Astrocyte (in vitro differentiated cells and primary cell): Measurements from ENCODE around the gene PTPMT1.

Experiments used
- EZH2 ChIP-seq: IDR thresholded peaks from 2 replicates; pipeline ENCODE4 v1.6.1; 2012; ENCODE audit warnings: mild to moderate bottlenecking, low read length, inconsistent platforms; ENCODE audit not compliant: insufficient read depth
- TF ChIP-seq, protein P1 (sequence below): IDR thresholded peaks from 2 replicates; pipeline ENCODE4 v1.5.1; 2011; ENCODE audit warnings: low read depth, mild to moderate bottlenecking, inconsistent platforms, low read length, moderate library complexity; ENCODE audit not compliant: insufficient read depth

DNA sequence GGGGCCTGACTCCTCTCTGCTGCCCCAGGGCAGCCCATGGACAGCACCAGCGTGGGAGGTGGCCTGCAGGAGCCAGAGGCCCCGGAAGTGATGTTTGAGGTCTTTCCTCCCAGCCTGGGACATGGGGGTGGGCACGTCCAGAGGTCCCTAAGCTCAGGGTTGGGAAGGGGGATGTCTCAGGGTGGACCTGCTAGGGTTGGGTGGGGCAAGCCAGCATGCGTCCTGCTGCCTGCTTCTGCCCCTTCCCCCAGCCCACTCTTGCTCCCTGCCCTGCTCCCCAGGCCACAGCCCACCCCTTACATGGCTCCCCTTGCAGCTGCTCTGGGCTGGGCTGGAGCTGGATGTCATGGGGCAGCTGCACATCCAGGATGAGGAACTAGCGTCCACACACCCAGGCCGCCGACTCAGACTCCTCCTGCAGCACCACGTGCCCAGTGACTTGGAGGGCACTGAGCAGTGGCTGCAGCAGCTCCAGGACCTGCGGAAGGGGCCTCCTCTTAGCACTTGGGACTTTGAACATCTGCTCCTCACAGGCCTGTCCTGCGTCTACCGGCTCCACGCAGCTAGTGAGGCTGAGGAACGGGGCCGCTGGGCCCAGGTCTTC is 22.4 kb downstream of the PTPMT1 start:
- TF ChIP-seq, protein P1, sequence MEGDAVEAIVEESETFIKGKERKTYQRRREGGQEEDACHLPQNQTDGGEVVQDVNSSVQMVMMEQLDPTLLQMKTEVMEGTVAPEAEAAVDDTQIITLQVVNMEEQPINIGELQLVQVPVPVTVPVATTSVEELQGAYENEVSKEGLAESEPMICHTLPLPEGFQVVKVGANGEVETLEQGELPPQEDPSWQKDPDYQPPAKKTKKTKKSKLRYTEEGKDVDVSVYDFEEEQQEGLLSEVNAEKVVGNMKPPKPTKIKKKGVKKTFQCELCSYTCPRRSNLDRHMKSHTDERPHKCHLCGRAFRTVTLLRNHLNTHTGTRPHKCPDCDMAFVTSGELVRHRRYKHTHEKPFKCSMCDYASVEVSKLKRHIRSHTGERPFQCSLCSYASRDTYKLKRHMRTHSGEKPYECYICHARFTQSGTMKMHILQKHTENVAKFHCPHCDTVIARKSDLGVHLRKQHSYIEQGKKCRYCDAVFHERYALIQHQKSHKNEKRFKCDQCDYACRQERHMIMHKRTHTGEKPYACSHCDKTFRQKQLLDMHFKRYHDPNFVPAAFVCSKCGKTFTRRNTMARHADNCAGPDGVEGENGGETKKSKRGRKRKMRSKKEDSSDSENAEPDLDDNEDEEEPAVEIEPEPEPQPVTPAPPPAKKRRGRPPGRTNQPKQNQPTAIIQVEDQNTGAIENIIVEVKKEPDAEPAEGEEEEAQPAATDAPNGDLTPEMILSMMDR = no peak
- no peak for TF ChIP-seq EZH2
